Heart left ventricle (tissue), 16 donors: ENCODE data around the gene RNF213. TPM values are rescaled to one million over a fixed set of nuclear protein-coding genes. Genes with fewer than 3 reads are reported as not detected.

Experiments
- ATAC-seq, 4 donors: fragments of 200-7000 bp; cut with Tn5 transposase; one replicate each; pipeline ENCODE4 v1.9.1; 2020 to 2022; ENCODE audit warnings: moderate library complexity in 4 of 4, mild to moderate bottlenecking in 3 of 4, moderate number of reproducible peaks in 1 of 4
- DNase-seq, 5 donors: peaks; one replicate each; pipeline ENCODE4 v3.0.0-alpha.2; 2020
- H3K27ac ChIP-seq, 12 donors: fragments of 200-600 bp; sonication (generic) in 4 of 12; one replicate each; pipeline versions ENCODE4 v1.5.0 to v1.8.0; 2016 to 2022; ENCODE audit warnings: mild to moderate bottlenecking in 2 of 12
- H3K27me3 ChIP-seq, 9 donors: fragments of 200-600 bp; sonication (generic) in 2 of 9; one replicate each; pipeline versions ENCODE4 v1.5.1 to v1.8.0; 2016 to 2022; ENCODE audit warnings: mild to moderate bottlenecking in 3 of 9
- H3K36me3 ChIP-seq, 9 donors: fragments of 200-600 bp; sonication (generic) in 2 of 9; one replicate each; pipeline versions ENCODE4 v1.5.0 to v1.8.0; 2018 to 2022; ENCODE audit warnings: mild to moderate bottlenecking in 2 of 9
- H3K4me1 ChIP-seq, 12 donors: fragments of 200-600 bp; sonication (generic) in 4 of 12; one replicate each; pipeline versions ENCODE4 v1.5.0 to v1.8.0; 2016 to 2022; ENCODE audit warnings: mild to moderate bottlenecking in 3 of 12
- H3K4me3 ChIP-seq, 12 donors: fragments of 200-600 bp; sonication (generic) in 4 of 12; one replicate each; pipeline versions ENCODE4 v1.5.0 to v1.8.0; 2017 to 2022; ENCODE audit warnings: mild to moderate bottlenecking in 9 of 12, moderate library complexity in 4 of 12
- H3K9me3 ChIP-seq, 12 donors: fragments of 200-600 bp; sonication (generic) in 4 of 12; one replicate each; pipeline versions ENCODE4 v1.5.0 to v1.8.0; 2016 to 2022; ENCODE audit warnings: mild to moderate bottlenecking in 1 of 12
- POLR2A ChIP-seq, 2 donors: fragments of 450-650 bp; IDR thresholded peaks; one replicate each; pipeline ENCODE4 v1.6.1; 2017; ENCODE audit warnings: antibody characterized with exemption in 2 of 2, mild to moderate bottlenecking in 2 of 2, moderate library complexity in 2 of 2
- WGBS, 4 donors: extraction: QIAGEN DNeasy Blood & Tissue Kit in 2 of 4; methylation state at CpG; one replicate each; pipeline versions ENCODE4 v1.1.5 to v1.1.7; 2013 to 2018; 5-methylcytosine and 5-hydroxymethylcytosine counted together
- intact Hi-C, 10 donors: fragments of 100-400 bp; cut with DNase I; formaldehyde crosslinking; loops; one replicate each; pipeline versions ENCODE4 v1.11.1 to v1.14.2; 2022
- polyA plus RNA-seq, 2 donors: library from polyadenylated mRNA; stranded (reverse); fragments of 200-250 nt; gene quantifications; one replicate each; pipeline ENCODE4 v1.2.3, GENCODE V29; 2013
- total RNA-seq, 9 donors: library from RNA; depleted of rRNA in 2 of 9; stranded (reverse); fragments of >200 nt in 2 of 9; fragmentation: NEBNext Ultra II Directional in 3 of 9; extraction: Animal tissue kit (Norgen Biotek cat#: 25700) in 3 of 9; gene quantifications; one replicate each; pipeline versions ENCODE4 v1.1.0 to v1.2.4, GENCODE V29; 2016 to 2023
- TF ChIP-seq, protein P1 (sequence below), 12 donors: fragments of 200-600 bp; sonication (generic) in 4 of 12; IDR thresholded peaks; one replicate each; pipeline versions ENCODE4 v1.5.0 to v1.8.0; 2018 to 2022; ENCODE audit warnings: antibody characterized with exemption in 12 of 12, mild to moderate bottlenecking in 5 of 12
- donor health status: ischemic (EF 13 %, LVEDD 7.1; RV severe dilation, severe dysfunction).
- donor health status: healthy with polysubstance abuse.
- donor health status: DM: no; HTN: yes; CAD: no.
- donor health status: DM: no; HTN: no; CAD: no.
- donor health status: ischemic (EF 25% LVEDD 6.9; RV normal size, moderate dysfunction).
- donor health status: ischemic (EF 25% LVEDD 5.7; RV mildly dilated, moderate dysfunction).
- donor health status: healthy.
- donor health status: DM: yes; HTN: yes; CAD: no.
- donor health status: ischemic (EF 35%, LVEDD 5.7; RV mildly dilated, moderate dysfunction).
- donor health status: nonischemic (EF 11% LVEDD 7.7; RV severe dilation, severe dysfunction).
- donor health status: DM: yes; HTN: yes; CAD: no.
- donor health status: PGD.
- donor health status: ischemic (EF 29% LVEDD 5.4; RV normal size, mild dysfunction).
- donor health status: nonischemic (EF 23%, LVEDD 6.1; RV moderate dilation, normal function).

Gene RNF213
- total and polyA plus RNA-seq, 11 donors: 23.1 to 167 (median 31.4) TPM

DNA sequence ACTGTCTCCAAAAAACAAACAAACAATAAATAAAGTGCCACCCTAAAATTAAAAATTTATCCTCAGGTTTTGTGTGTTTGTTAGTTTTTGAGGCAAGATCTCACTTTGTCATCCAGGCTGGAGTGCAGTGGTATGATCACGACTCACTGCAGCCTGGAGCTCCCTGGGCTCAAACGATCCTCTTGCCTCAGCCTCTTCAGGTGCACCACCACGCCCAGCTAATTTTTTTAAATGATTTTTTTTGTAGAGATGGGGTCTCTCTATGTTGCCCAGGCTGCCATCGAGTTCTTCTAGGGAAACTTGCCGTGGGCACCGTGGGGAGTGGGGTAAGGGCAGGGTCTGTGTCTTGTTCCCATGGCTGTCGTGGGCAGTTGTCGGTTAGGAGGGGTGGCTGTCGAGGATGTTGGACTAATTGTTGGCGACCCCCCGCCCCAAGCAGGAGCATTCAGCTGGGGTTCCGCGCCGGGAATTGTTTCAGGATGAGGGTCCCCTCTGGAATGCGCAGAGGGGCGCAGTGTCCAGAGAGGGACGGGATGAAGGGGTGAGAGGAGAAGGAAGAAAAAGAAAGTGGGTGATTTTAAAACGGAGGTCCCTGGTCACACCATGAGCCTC, 1.1 kb upstream of the RNF213 start:
- no peak for DNase-seq
- Histone ChIP-seq H3K4me3 (peak overlapping the region; percentile 35 to 84 (median 66)), H3K36me3 (peaks cover 0 to 8% (median 0%) of the 10 kb centered on the region in 9 donors), H3K4me1 (peaks cover 6 to 58% (median 30%) of the 10 kb centered on the region in 12 donors), H3K9me3 (no peaks in the 10 kb centered on the region), H3K27ac (peak overlapping the region; percentile 61 to 97 (median 92)), H3K27me3 (no peaks in the 10 kb centered on the region)
- no peak for ATAC-seq
- intact Hi-C loops: loop anchor here in 9 of 10 donors (2.0 to 10.0 kb wide), 6 partner anchors 37 to 255 kb away; partner anchors contain the start of genes EIF4A3 (in 8 of the 9), GAA (in 2 of the 9), SGSH (in 1 of the 9) and SLC26A11 (in 1 of the 9)
- TF ChIP-seq, protein P1, sequence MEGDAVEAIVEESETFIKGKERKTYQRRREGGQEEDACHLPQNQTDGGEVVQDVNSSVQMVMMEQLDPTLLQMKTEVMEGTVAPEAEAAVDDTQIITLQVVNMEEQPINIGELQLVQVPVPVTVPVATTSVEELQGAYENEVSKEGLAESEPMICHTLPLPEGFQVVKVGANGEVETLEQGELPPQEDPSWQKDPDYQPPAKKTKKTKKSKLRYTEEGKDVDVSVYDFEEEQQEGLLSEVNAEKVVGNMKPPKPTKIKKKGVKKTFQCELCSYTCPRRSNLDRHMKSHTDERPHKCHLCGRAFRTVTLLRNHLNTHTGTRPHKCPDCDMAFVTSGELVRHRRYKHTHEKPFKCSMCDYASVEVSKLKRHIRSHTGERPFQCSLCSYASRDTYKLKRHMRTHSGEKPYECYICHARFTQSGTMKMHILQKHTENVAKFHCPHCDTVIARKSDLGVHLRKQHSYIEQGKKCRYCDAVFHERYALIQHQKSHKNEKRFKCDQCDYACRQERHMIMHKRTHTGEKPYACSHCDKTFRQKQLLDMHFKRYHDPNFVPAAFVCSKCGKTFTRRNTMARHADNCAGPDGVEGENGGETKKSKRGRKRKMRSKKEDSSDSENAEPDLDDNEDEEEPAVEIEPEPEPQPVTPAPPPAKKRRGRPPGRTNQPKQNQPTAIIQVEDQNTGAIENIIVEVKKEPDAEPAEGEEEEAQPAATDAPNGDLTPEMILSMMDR (IDR thresholded peaks at IDR 0.05): no peak
- 43 to 55% (median 47%) methylated on average over 18 of the region's 18 CpGs for WGBS, 4 donors

DNA sequence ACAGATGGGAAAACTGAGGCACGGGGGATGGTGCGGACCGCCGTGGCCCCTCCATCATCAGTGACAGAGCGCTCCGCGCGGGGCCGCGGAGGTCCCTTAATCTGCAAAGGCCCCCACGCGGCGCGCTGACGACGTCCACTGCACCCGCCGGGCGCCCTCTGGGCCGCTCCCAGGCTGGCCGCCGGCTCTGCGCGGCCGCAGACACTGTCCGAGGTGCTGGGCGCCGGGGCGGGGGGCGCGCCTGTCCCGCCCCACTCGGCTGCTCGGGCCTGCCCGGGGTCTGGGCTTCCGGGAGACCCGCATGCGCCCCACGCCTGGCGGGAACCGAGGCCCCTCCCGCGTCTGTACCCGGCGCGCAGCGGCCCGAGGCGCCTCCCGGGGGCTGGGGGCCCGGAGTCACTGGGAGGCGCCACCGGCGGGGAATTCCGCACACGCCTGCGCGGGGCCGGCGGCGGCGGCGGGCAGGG, 550 bp upstream of the RNF213 start:
- DNase-seq: peak; percentile 81 to 87 (median 82)
- Histone ChIP-seq H3K36me3 (peaks cover 0 to 11% (median 0%) of the 10 kb centered on the region in 9 donors), H3K4me3 (peak overlapping the region; percentile 35 to 84 (median 66)), H3K27me3 (no peaks in the 10 kb centered on the region), H3K9me3 (no peaks in the 10 kb centered on the region), H3K4me1 (peaks cover 6 to 58% (median 31%) of the 10 kb centered on the region in 12 donors), H3K27ac (peak overlapping the region; percentile 61 to 97 (median 92))
- WGBS, 4 donors: 0 to 1% (median 1%) methylated on average over 10 to 63 of the region's 63 CpGs
- peak; percentile 55 to 86 (median 70) for ATAC-seq
- intact Hi-C loops: loop anchor here in 8 of 10 donors (2.0 to 10.0 kb wide), 5 partner anchors 38 to 158 kb away; partner anchors contain the start of genes EIF4A3 (in 7 of the 8), GAA (in 2 of the 8), SGSH (in 1 of the 8) and SLC26A11 (in 1 of the 8)
- TF ChIP-seq, protein P1 (IDR thresholded peaks at IDR 0.05): peak in 2 of 12 donors; percentile 15 to 21
- peak in 1 of 2 donors; percentile 63 for TF ChIP-seq POLR2A (IDR thresholded peaks at IDR 0.05)

DNA sequence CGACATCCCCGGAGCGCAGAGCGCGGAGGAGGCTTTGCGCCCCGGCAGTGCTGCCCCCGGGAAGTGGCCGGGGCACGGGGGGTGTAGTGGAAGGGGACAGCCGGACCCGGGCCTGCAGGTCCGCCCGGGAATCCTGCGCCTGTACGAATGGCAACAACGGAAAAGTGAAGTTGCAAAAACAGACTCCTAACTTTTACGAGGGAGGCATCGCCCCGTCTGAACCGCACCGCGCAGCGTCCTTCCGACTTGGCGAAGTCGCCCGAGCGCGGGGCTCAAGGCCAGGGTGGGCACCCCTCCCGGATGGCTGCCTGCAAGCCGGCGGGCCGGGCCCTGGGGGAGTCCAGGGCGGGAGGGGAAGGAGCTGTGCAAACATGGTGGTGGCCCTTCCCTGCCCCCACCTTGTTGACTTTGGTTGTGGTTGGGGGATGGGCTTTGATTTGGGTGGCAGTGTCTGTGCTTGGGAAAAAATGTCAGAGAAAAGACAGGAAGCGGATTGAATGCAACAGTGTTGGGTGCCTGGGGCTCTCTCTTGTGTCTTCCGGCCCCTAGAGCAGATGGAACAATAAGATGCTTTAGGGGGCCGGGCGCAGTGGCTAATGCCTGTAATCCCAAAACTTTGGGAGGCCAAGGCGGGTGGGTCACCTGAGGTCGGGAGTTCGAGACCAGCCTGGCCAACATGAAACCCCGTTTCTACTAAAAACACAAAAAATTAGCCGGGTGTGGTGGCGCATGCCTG, 675 bp downstream of the RNF213 start:
- peaks cover 0 to 24% (median 6%) of the 10 kb centered on the region in 9 donors for H3K36me3 ChIP-seq
- ATAC-seq (peak in 3 of 4 donors; percentile 27 to 43 (median 31)), DNase-seq (peak in 3 of 5 donors; percentile 55 to 70 (median 66))
- no peak for TF ChIP-seq POLR2A (IDR thresholded peaks at IDR 0.05)
- TF ChIP-seq, protein P1 (IDR thresholded peaks at IDR 0.05): no peak
- H3K4me1 ChIP-seq: peaks cover 6 to 59% (median 32%) of the 10 kb centered on the region in 12 donors
- intact Hi-C loops: loop anchor here in 8 of 10 donors (2.0 to 10.0 kb wide), 5 partner anchors 39 to 159 kb away; partner anchors contain the start of genes EIF4A3 (in 7 of the 8), GAA (in 2 of the 8), SGSH (in 1 of the 8) and SLC26A11 (in 1 of the 8)
- H3K4me3 ChIP-seq: peak overlapping the region; percentile 75 to 99 (median 94)
- H3K27me3 ChIP-seq: no peaks in the 10 kb centered on the region
- peak overlapping the region; percentile 93 to 100 (median 98) for H3K27ac ChIP-seq
- 4 to 14% (median 8%) methylated on average over 28 to 45 of the region's 45 CpGs for WGBS, 4 donors
- H3K9me3 ChIP-seq: no peaks in the 10 kb centered on the region
